22Rv1 (cell line): ENCODE results near the gene CCDC148.

Source experiments
- ZFX ChIP-seq: fragments of 450-650 bp; IDR thresholded peaks from 2 replicates; pipeline ENCODE4 v1.6.1; 2017; ENCODE audit warnings: antibody characterized with exemption, borderline replicate concordance
- TF ChIP-seq, protein P1 (sequence below): fragments of 450-650 bp; IDR thresholded peaks from 2 replicates; pipeline ENCODE4 v1.5.1; 2017; ENCODE audit warnings: mild to moderate bottlenecking

DNA sequence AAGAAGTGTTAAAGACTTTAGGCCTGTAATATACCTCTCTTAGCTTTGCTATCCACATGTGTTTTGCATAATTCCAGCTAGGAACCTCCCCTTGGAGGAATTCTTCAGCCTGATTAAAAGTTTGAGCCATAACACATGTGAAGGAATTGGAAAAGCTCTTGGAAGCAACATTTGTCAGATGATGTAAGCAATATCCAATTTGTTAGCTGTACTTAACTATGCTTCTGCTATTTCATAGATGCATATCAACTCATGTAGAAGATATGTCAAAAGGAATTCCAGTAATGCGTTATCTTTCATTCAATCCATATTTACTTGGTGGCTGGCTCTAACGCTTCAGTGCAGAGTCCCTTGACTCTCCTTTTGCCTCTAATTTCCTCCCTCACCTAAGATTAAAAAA is 46.4 kb upstream of the CCDC148 start:
- TF ChIP-seq, protein P1, sequence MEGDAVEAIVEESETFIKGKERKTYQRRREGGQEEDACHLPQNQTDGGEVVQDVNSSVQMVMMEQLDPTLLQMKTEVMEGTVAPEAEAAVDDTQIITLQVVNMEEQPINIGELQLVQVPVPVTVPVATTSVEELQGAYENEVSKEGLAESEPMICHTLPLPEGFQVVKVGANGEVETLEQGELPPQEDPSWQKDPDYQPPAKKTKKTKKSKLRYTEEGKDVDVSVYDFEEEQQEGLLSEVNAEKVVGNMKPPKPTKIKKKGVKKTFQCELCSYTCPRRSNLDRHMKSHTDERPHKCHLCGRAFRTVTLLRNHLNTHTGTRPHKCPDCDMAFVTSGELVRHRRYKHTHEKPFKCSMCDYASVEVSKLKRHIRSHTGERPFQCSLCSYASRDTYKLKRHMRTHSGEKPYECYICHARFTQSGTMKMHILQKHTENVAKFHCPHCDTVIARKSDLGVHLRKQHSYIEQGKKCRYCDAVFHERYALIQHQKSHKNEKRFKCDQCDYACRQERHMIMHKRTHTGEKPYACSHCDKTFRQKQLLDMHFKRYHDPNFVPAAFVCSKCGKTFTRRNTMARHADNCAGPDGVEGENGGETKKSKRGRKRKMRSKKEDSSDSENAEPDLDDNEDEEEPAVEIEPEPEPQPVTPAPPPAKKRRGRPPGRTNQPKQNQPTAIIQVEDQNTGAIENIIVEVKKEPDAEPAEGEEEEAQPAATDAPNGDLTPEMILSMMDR: no peak
- no peak for TF ChIP-seq ZFX
